Aorta (tissue), 5 donors: ENCODE data around the gene C9. TPM values are rescaled to one million over a fixed set of nuclear protein-coding genes. Genes with fewer than 3 reads are reported as not detected.
"Not testable (repeated sequence)": the region's sequence is repeated elsewhere in the genome, so short reads cannot be mapped to it uniquely, and the experiment has no call there.

Experiments used
- ATAC-seq: fragments of 200-7000 bp; cut with Tn5 transposase; one replicate; pipeline ENCODE4 v1.9.1; 2022; ENCODE audit warnings: moderate library complexity; ENCODE audit not compliant: low FRiP score
- DNase-seq, 2 donors: peaks; one replicate each; pipeline ENCODE4 v3.0.0-alpha.2; 2020
- H3K27ac ChIP-seq, 2 donors: one replicate each; pipeline ENCODE4 v1.5.1; 2013; ENCODE audit warnings: low read length in 2 of 2, mild to moderate bottlenecking in 2 of 2, moderate library complexity in 2 of 2, control low read depth in 1 of 2, inconsistent platforms in 1 of 2, low read depth in 1 of 2
- H3K27me3 ChIP-seq, 2 donors: one replicate each; pipeline ENCODE4 v1.6.1; 2013; ENCODE audit warnings: control low read depth in 1 of 2, low read length in 1 of 2, mild to moderate bottlenecking in 1 of 2, moderate library complexity in 1 of 2; ENCODE audit not compliant: insufficient read depth in 2 of 2, control insufficient read depth in 1 of 2
- H3K36me3 ChIP-seq, 2 donors: one replicate each; pipeline ENCODE4 v1.6.1; 2013; ENCODE audit warnings: control low read depth in 1 of 2, low read length in 1 of 2, mild to moderate bottlenecking in 1 of 2; ENCODE audit not compliant: insufficient read depth in 2 of 2, control insufficient read depth in 1 of 2
- H3K4me1 ChIP-seq, 2 donors: one replicate each; pipeline ENCODE4 v1.6.1; 2013; ENCODE audit warnings: low read length in 2 of 2, control low read depth in 1 of 2, mild to moderate bottlenecking in 1 of 2, moderate library complexity in 1 of 2; ENCODE audit not compliant: insufficient read depth in 2 of 2, control insufficient read depth in 1 of 2
- H3K4me3 ChIP-seq, 2 donors: one replicate each; pipeline ENCODE4 v1.5.1; 2013; ENCODE audit warnings: low read length in 2 of 2, control low read depth in 1 of 2, mild to moderate bottlenecking in 1 of 2
- H3K9me3 ChIP-seq: one replicate; pipeline ENCODE4 v1.6.1; 2013; ENCODE audit warnings: mild to moderate bottlenecking, low read length; ENCODE audit not compliant: control insufficient read depth
- WGBS, 2 donors: extraction: QIAGEN DNeasy Blood & Tissue Kit; methylation state at CpG; one replicate each; pipeline ENCODE4 v1.1.7; 2013; 5-methylcytosine and 5-hydroxymethylcytosine counted together
- intact Hi-C, 2 donors: fragments of 100-400 bp; cut with DNase I; formaldehyde crosslinking; loops; one replicate each; pipeline versions ENCODE4 v1.14.2 to v1.15.0; 2022
- long read RNA-seq, 2 donors: library from polyadenylated mRNA; unstranded; transcript quantifications; one replicate each; pipeline ENCODE4 v2.0.0, GENCODE V29; 2020 to 2021
- polyA plus RNA-seq, 2 donors: library from polyadenylated mRNA; stranded (reverse); fragments of 200-250 nt; gene quantifications; one replicate each; pipeline ENCODE4 v1.2.3, GENCODE V29; 2013
- total RNA-seq, 2 donors: library from RNA; stranded (reverse); fragmentation: NEBNext Ultra II Directional; extraction: Animal tissue kit (Norgen Biotek cat#: 25700); gene quantifications; one replicate each; pipeline ENCODE4 v1.2.1, GENCODE V29; 2021
- donor health status: healthy with polysubstance abuse.
- donor health status: Bipolar disorder and iron deficiency.
- donor health status: DM: no; HTN: no; CAD: no.
- donor health status: DM: no; HTN: no; CAD: no.
- donor health status: DM: yes; HTN: yes; CAD: no.

C9 gene
- under 1 TPM; 0.13 to 0.30 TPM for total RNA-seq
- polyA plus RNA-seq = under 1 TPM in 1 of 2 donors, not detected in 1; 0.25 TPM
- long read RNA-seq, donor 1 = 0 reads
- long read RNA-seq, donor 2 = 0 reads

GRCh38 chr5:39364367-39364766 lies at the start of gene C9:
Gene C9, minus strand, starts transcription at chr5:39364495. Its CDS starts 31 bp downstream, at chr5:39364464.
- no peaks in the 10 kb centered on the region for H3K9me3 ChIP-seq
- H3K36me3 ChIP-seq = no peaks in the 10 kb centered on the region
- 73 to 78% methylated on average over 6 of the region's 6 CpGs for WGBS, 2 donors

GRCh38 chr5:39413771-39414170 lies 49.5 kb upstream of the C9 start:
- H3K4me1 ChIP-seq = peaks cover 3 to 11% of the 10 kb centered on the region in 2 donors
- ATAC-seq (no peak), DNase-seq (no peak)
- H3K36me3 ChIP-seq = no peaks in the 10 kb centered on the region
- H3K27me3 ChIP-seq = no peaks in the 10 kb centered on the region
- H3K9me3 ChIP-seq = no peaks in the 10 kb centered on the region
- no peak overlapping the region for H3K27ac ChIP-seq
- H3K4me3 ChIP-seq = no peak overlapping the region
- intact Hi-C loops = no loop called here

More at GRCh38 chr5:39364367-39364766, at the start of gene C9:
- Histone ChIP-seq H3K27me3 (no peaks in the 10 kb centered on the region), H3K4me3 (no peak within 1 kb of the TSS), H3K4me1 (no peaks in the 10 kb centered on the region), H3K27ac (no peak within 1 kb of the TSS)
- ATAC-seq (no peak), DNase-seq (no peak)
- intact Hi-C loops = no loop called here

- Histone ChIP-seq H3K4me1 (peaks cover 2 to 11% of the 10 kb centered on the region in 2 donors), H3K4me3 (no peak overlapping the region), H3K9me3 (no peaks in the 10 kb centered on the region), H3K27ac (no peak overlapping the region), H3K36me3 (no peaks in the 10 kb centered on the region), H3K27me3 (no peaks in the 10 kb centered on the region)
- ATAC-seq (no peak), DNase-seq (no peak)
- intact Hi-C loops = no loop called here
- 86 to 93% methylated on average over 5 of the region's 5 CpGs for WGBS, 2 donors
Measured at GRCh38 chr5:39412721-39413394, 48.6 kb upstream of the C9 start.

GRCh38 chr5:39411985-39412384 lies 47.7 kb upstream of the C9 start:
- Histone ChIP-seq H3K9me3 (no peaks in the 10 kb centered on the region), H3K27me3 (no peaks in the 10 kb centered on the region), H3K27ac (no peak overlapping the region), H3K4me1 (peaks cover 2 to 11% of the 10 kb centered on the region in 2 donors), H3K4me3 (no peak overlapping the region), H3K36me3 (no peaks in the 10 kb centered on the region)
- DNase-seq (no peak), ATAC-seq (no peak)
- 93 to 96% methylated on average over 4 of the region's 4 CpGs for WGBS, 2 donors
- intact Hi-C loops = no loop called here

GRCh38 chr5:39411061-39411460 lies 46.8 kb upstream of the C9 start:
- Histone ChIP-seq H3K4me1 (peaks cover 2 to 11% of the 10 kb centered on the region in 2 donors), H3K27ac (peak overlapping the region; percentile 40 to 43), H3K4me3 (no peak overlapping the region), H3K27me3 (no peaks in the 10 kb centered on the region), H3K9me3 (no peaks in the 10 kb centered on the region), H3K36me3 (no peaks in the 10 kb centered on the region)
- intact Hi-C loops = no loop called here
- DNase-seq = no peak
- WGBS, 2 donors = 0 to 3% methylated on average over 1 of the region's 1 CpG
- ATAC-seq = peak; percentile 58

GRCh38 chr5:39409033-39409432 lies 44.7 kb upstream of the C9 start:
- Histone ChIP-seq H3K9me3 (no peaks in the 10 kb centered on the region), H3K4me3 (no peak overlapping the region), H3K27me3 (no peaks in the 10 kb centered on the region), H3K27ac (no peak overlapping the region), H3K36me3 (no peaks in the 10 kb centered on the region), H3K4me1 (peaks cover 2 to 11% of the 10 kb centered on the region in 2 donors)
- no peak for ATAC-seq
- no peak for DNase-seq
- 93 to 95% methylated on average over 1 of the region's 1 CpG for WGBS, 2 donors
- intact Hi-C loops = no loop called here

GRCh38 chr5:39405083-39405843 lies 41.0 kb upstream of the C9 start:
- H3K27me3 ChIP-seq = no peaks in the 10 kb centered on the region
- WGBS, 2 donors = 55 to 71% methylated on average over 5 of the region's 5 CpGs
- H3K27ac ChIP-seq = no peak overlapping the region
- no peaks in the 10 kb centered on the region for H3K4me1 ChIP-seq
- no peak overlapping the region for H3K4me3 ChIP-seq
- DNase-seq (no peak), ATAC-seq (no peak)
- H3K9me3 ChIP-seq = no peaks in the 10 kb centered on the region
- intact Hi-C loops = no loop called here
- no peaks in the 10 kb centered on the region for H3K36me3 ChIP-seq

GRCh38 chr5:39403761-39404160 lies 39.5 kb upstream of the C9 start:
- H3K27me3 ChIP-seq, intact Hi-C loops, DNase-seq, H3K4me1 ChIP-seq, H3K27ac ChIP-seq, H3K36me3 ChIP-seq, H3K9me3 ChIP-seq, ATAC-seq, H3K4me3 ChIP-seq: not testable (repeated sequence)
- 79 to 89% methylated on average over 3 of the region's 3 CpGs for WGBS, 2 donors

- H3K27me3 ChIP-seq, ATAC-seq, H3K36me3 ChIP-seq, H3K27ac ChIP-seq, H3K9me3 ChIP-seq, H3K4me1 ChIP-seq, intact Hi-C loops, H3K4me3 ChIP-seq, DNase-seq: not testable (repeated sequence)
Measured at GRCh38 chr5:39402140-39402539, 37.8 kb upstream of the C9 start.
